H1 (cell line): ENCODE measurements around the gene HIVEP2. TPM values are rescaled to one million over a fixed set of nuclear protein-coding genes. Genes with fewer than 3 reads are reported as not detected.

Experiments
- CBX8 ChIP-seq: fragments of 300-800, 300-1000 bp; sonication (generic); IDR thresholded peaks from 2 replicates; pipeline ENCODE4 v1.7.1; 2016; ENCODE audit warnings: low read depth, low read length, borderline replicate concordance
- EGR1 ChIP-seq: IDR thresholded peaks from 2 replicates; pipeline ENCODE4 v1.6.1; 2011; ENCODE audit warnings: low read depth, low read length, borderline replicate concordance
- FOSL1 ChIP-seq: IDR thresholded peaks from 2 replicates; pipeline ENCODE4 v1.6.1; 2011; ENCODE audit warnings: mild to moderate bottlenecking, low read depth, low read length, moderate library complexity; ENCODE audit not compliant: insufficient read depth
- GTF2F1 ChIP-seq: IDR thresholded peaks from 2 replicates; pipeline ENCODE4 v1.6.1; 2012; ENCODE audit warnings: low read depth, low read length, improper control_type of control experiment, borderline replicate concordance
- RBBP5 ChIP-seq: IDR thresholded peaks from 2 replicates; pipeline ENCODE4 v1.7.1; 2012; ENCODE audit warnings: low read depth, mild to moderate bottlenecking, inconsistent platforms, low read length, moderate library complexity, borderline replicate concordance
- RNF2 ChIP-seq: fragments of 200-900, 300-1000 bp; sonication (generic); IDR thresholded peaks from 2 replicates; pipeline ENCODE4 v1.7.1; 2016; ENCODE audit warnings: borderline replicate concordance, low read depth, mild to moderate bottlenecking, antibody characterized with exemption, low read length; ENCODE audit not compliant: poor library complexity, severe bottlenecking; ENCODE audit errors: missing control alignments
- SIN3A ChIP-seq, 2 experiments: IDR thresholded peaks in 1 of 2; conservative IDR thresholded peaks in 1 of 2; 2 replicates each; pipeline ENCODE4 v1.6.1; 2011 to 2012; ENCODE audit warnings: low read length in 2 of 2, improper control_type of control experiment in 1 of 2, low read depth in 1 of 2, mild to moderate bottlenecking in 1 of 2
- SP4 ChIP-seq: IDR thresholded peaks from 2 replicates; pipeline ENCODE4 v1.6.1; 2012; ENCODE audit warnings: low read length, inconsistent platforms
- ZNF274 ChIP-seq: IDR thresholded peaks from 2 replicates; pipeline ENCODE4 v1.7.0; 2012; ENCODE audit warnings: low read length, borderline replicate concordance; ENCODE audit errors: extremely low read depth
- polyA plus RNA-seq, 7 experiments: library from polyadenylated mRNA; depleted of rRNA in 3 of 7; stranded (reverse) in 5 of 7; unstranded in 2 of 7; fragments of >200 nt in 5 of 7; fragments of 200-250 nt in 2 of 7; gene quantifications; 1 replicate in 5 of 7; 2 replicates in 1 of 7; 4 replicates in 1 of 7; pipeline versions ENCODE4 v1.2.1 to v1.2.3, GENCODE V29; 2011 to 2013; ENCODE audit warnings: missing spikeins in 2 of 7, mixed read lengths in 2 of 7
- total RNA-seq: library from RNA; stranded (reverse); fragmentation: NEBNext Ultra II Directional; extraction: Animal tissue kit (Norgen Biotek cat#: 25700); gene quantifications from 2 replicates; pipeline ENCODE4 v1.2.1, GENCODE V29; 2021

HIVEP2 gene
- total and polyA plus RNA-seq, 2 of the 8 experiments (the other 6 are each of a cell fraction or from before 2014, with no cell fraction given), result 2.2 to 6.1 TPM

DNA sequence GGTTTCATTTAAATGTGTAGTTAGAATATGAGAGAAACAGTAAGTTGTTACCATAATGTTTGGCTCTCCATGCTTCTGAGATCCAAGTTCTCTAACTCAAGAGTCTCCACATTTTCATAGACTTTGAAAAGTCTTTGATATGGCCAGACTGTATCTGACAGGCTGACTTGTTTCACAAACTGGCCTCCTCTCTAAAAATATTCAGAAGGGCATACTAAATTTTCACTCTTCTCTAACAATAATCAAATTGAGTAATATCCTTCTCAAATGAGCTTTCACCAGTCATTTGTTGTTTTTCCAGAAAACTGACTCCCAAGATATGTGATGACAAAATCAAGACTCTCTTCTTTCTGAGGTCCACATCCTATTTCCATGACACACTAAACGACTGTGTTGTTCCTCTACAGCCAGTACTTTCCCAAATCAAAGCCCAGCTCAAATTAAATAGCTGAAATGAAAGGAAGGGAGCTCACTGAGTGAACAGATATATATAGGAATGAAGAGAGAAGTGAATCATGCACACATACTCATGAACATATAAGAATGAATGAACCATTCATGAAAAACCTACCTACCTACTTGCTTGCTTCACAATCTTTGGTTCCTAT, 15.1 kb downstream of the HIVEP2 start (continued):
- TF ChIP-seq GTF2F1 (no peak), EGR1 (no peak), ZNF274 (no peak), SIN3A (conservative IDR thresholded peaks at IDR 0.05 in 1 of 2, IDR thresholded peaks at IDR 0.05 in 1 of 2; ENCODE audit: low read depth in 1 of 2, low read length in 2 of 2) (no peak), RNF2 (no peak), SP4 (no peak), RBBP5 (no peak), FOSL1 (no peak), CBX8 (no peak)
- TF ChIP-seq, all 59 proteins: peak for 0
